Right ventricle myocardium inferior (tissue), 1 donor: ENCODE measurements around the gene RNF113B. TPM values are rescaled to one million over a fixed set of nuclear protein-coding genes. Genes with fewer than 3 reads are reported as not detected.

Source experiments
- ATAC-seq: fragments of 200-7000 bp; cut with Tn5 transposase; one replicate; pipeline ENCODE4 v1.9.1; 2020; ENCODE audit warnings: mild to moderate bottlenecking, moderate library complexity
- DNase-seq: peaks from one replicate; pipeline ENCODE4 v3.0.0; 2021; ENCODE audit errors: missing footprints
- intact Hi-C: fragments of 100-400 bp; cut with DNase I; formaldehyde crosslinking; loops from one replicate; pipeline ENCODE4 v1.11.0; 2022
- microRNA-seq: library from miRNA; unstranded; fragments of <30 nt; microRNA quantifications from one replicate; pipeline ENCODE4 v1.2.0, GENCODE V29; 2020
- total RNA-seq: library from RNA; stranded (reverse); fragmentation: NEBNext Ultra II Directional; extraction: Animal tissue kit (Norgen Biotek cat#: 25700); gene quantifications from one replicate; pipeline ENCODE4 v1.2.1, GENCODE V29; 2021
- donor health status: DM: no; HTN: yes; CAD: no; lungs with severe emphysema.

RNF113B gene
- total RNA-seq, 1 donor from 2014 or later: not detected

DNA sequence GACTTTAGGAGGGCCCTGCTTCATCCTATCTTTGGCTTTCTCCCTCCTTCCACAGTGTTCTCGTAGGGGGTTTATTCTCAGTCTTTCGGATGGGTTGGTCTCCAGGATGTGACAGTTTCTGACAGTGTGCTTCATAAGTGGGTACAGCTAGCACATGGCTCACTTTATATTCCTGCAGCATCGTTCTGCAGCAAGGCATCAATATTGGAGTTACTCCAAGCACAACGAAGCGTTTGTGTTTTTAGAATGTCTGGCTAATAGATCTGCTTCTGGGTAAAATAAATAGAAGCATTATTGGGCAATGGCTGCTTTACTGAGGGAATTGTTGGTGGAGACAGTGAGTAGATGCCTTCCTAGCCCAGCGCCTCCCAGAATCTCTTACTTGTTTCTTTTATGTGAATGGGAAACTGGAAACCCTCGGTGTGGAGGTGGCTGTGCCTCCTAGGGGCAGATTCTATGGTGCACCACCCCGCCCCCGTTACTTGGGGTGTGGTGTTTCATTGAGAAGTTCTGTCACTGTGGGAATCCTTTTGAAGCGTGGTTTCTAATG, 32.2 kb downstream of the RNF113B start:
- intact Hi-C loops: loop anchor here (10.0 kb wide), 1 partner anchor 260 kb away; no protein-coding TSS in a partner anchor

GRCh38 chr13:98144027-98144741, 32.9 kb downstream of the RNF113B start:
- intact Hi-C loops: loop anchor here (10.0 kb wide), 1 partner anchor 261 kb away; no protein-coding TSS in a partner anchor
- DNase-seq (no peak), ATAC-seq (no peak)

More for the DNA sequence above, 32.2 kb downstream of the RNF113B start:
- ATAC-seq: no peak
- no peak for DNase-seq

DNA sequence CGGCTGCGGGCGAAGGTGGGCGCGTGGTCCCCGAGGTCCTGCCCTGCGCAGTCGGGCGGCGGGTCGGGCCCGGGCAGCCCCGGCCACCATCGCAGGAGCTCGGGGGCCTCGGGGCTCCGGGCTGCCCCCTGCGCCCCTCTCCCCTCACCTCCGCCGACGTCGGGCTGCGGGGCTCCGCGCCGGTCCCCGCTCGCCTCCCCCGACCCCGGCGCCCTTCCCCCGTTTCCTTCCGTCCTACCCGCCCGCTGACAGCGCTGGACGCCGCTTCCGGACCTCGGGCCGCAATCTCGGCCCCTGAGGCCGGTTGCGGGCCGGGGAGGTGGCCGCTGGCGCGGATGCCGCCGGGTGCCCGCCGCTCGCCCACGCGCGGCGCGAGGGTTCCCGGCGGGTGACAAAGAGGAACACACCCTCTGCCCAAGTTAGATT, 33.5 kb downstream of the RNF113B start:
- intact Hi-C loops: loop anchor here (10.0 kb wide), 1 partner anchor 261 kb away; no protein-coding TSS in a partner anchor
- ATAC-seq (no peak), DNase-seq (no peak)

DNA sequence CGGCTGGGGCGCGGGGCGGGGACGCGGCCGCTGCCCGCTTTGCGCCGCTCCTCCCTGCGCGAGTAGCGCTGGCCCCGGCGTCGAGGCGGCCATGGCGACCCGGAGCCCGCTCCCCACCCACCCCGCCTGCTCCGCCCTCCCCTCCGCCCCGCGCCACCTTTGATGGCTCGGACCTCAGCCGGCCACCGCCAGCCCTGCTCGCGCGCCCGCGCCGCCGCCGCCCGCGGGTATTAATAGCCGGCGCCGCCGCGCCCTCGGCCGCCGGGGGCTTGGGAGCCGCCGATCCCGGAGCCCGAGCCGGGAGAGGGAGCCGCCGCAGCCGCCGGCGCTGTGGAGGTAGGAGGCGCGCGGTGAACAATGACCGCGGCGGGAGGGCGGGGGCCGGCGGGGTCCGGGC, 33.9 kb downstream of the RNF113B start:
- DNase-seq: no peak
- peak; percentile 51 for ATAC-seq
- intact Hi-C loops: loop anchor here (10.0 kb wide), 1 partner anchor 262 kb away; no protein-coding TSS in a partner anchor

DNA sequence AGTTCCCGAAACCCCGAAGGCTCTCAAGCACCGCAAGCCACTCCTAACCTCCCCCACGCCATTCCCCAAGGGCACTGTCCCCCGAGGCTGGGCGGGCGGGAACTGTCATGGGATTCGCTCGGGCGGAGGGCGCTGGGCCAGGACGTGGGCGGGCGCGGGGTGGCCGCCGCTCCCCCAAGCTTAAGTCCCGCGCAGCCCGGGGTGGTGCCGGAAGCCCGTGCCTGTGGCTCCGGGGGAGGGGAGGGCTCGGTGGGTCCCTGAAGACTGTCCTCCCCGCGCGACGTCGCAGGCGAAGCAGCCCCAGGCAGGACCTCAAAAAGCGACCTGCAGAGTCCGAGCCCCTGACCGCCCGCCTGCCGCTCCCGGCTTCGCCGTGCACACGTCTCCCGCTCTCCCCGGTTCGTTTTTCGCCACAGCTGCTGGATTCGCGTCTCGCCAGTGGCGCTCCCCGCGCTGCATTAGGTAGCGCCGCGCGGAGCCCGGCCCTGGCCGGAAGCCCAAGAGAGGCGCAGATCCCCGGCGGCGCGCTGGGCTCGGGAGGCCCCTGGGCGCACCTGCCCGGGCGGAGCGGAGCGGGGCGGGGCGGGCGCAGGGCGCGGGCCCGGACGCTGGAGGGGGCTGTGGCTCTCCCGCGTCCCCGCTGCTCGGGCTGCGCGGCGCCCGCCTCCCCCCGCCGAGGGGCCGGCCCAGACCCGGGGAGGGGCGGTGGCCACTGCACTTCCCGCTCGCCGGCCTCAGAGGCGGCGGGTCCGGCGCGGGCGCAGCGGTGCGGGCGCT, 34.5 kb downstream of the RNF113B start, which contains the start of gene FARP1:
Gene FARP1 (plus strand): TSS at position 715 of the 777 bp plus-strand sequence. CDS start 70,149 bp downstream, outside the sequence.
- intact Hi-C loops: loop anchor here (1.0 to 10.0 kb wide), 2 partner anchors 208 to 262 kb away; no protein-coding TSS in a partner anchor
- ATAC-seq: peak; percentile 97
- DNase-seq: peak; percentile 80

DNA sequence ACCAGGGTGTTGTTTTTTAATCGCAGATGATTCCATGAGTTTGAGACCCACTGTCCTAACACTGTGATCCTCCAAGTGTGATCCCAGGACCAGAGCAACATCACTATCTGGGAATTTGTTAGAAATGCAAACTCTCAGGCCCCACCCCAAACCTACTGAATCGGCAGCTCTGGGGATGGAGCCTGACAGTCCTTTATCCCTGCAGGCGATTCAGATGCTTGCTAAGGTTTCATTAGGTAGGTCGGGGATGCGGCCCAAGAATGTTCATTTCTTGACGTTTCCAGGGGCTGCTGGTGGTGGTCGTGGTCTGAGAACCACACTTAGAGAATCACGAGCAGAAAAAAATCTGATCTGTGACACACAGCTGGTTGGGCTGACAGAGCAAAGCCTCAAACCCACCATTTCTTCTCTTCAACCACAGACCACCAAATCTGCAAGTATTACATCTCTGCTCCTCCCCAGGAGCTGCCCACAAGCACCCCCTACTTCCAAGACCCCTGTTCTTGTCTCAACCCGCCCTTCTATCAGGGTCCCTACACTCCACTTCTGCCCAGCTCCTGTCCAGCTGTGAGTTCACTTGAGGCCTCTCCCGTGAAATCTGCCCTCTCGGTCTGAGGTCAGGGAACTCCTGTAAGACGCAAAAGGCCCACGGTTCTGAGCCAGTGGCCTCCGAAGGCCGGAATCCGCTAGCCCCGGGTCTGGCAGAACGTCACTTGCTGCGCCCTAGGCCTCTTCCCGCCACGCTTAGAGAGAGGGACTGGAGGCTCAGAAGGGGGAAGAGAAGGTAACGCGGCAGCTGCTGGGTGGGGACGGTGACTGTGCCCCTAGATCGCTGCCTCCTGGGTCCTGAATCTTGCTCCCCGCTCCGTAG, 35.3 kb downstream of the RNF113B start:
- peak; percentile 9 for ATAC-seq
- intact Hi-C loops: loop anchor here (1.0 to 10.0 kb wide), 2 partner anchors 209 to 263 kb away; no protein-coding TSS in a partner anchor

DNA sequence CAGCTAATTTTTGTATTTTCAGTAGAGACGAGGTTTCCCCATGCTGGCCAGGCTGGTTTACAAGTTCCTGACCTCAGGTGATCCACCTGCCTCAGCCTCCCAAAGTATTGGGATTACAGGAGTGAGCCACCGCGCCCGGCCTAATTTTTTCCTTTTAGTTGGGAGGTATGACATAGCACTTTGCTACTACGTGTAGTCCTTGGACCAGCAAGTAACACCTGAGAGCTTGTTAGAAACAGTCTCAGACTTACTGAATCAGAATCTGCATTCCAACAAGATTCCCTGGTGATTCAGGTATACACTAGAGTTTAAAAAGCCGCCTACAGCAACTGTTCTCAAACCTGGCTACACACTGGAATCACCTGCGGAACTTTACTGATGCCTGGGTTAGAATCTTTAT, 36.0 kb downstream of the RNF113B start:
- ATAC-seq (no peak), DNase-seq (no peak)
- intact Hi-C loops: loop anchor here (10.0 kb wide), 1 partner anchor 264 kb away; no protein-coding TSS in a partner anchor

More for the DNA sequence above, 35.3 kb downstream of the RNF113B start:
- DNase-seq: no peak

DNA sequence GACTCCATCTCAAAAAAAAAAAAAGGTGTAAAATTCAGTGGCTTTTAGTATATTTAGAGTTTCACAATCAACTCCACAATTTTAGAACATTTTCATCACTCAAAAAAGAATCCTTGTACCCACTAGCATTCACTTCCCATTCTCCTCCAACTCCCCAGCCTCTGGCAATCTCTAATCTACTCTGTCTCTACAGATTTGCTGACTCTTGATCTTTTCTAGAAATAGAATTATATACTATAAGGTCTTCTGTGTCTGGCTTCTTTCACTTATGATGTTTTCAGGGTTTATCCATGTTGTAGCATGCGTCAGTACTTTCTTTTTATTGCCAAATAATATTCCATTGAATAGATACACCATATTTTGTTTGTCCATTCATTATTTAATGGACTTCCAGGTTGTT, 42.2 kb downstream of the RNF113B start:
- ATAC-seq (no peak), DNase-seq (no peak)
- intact Hi-C loops: no loop called here

GRCh38 chr13:98133946-98134345, 43.1 kb downstream of the RNF113B start:
- intact Hi-C loops: no loop called here
- ATAC-seq (no peak), DNase-seq (no peak)

DNA sequence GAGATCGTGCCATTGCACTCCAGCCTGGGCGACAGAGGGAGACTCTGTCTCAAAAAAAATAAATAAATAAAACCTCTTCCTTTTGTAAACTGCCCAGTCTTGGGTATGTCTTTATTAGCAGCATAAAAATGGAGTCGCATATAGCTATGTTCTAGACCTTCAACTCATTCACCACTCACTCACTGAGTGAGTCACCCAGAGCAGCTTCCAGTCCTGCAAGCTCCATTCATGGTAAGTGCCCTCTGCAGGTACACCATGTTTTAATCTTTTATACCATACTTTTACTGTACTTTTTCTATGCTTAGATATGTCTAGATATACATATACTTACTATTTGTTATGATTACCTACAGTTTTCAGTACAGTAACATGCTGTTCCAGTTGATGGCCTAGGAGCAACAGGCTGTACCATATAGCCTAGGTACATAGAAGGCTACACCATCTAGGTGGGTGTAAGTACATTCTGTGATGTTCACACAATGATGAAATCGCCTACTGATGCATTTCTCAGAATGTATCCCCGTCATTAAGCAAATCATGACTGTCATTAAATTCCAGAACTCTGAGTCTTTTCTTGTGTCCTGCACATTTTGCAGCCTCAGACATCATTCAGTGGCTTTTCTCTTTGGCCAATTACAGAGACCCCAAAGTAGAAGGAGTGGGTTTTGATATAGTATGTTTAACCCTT, 47.9 kb downstream of the RNF113B start:
- intact Hi-C loops: no loop called here
- DNase-seq (no peak), ATAC-seq (no peak)

Small RNA genes within 50 kb of the gene (microRNA-seq; reads per million reads assigned to microRNA genes)
- not detected for gene MIR3170

Other genes starting within 250 kb of the RNF113B start
- gene IPO5, start 223.6 kb downstream of the RNF113B start, total RNA-seq: 94.0 TPM
- gene FARP1, start 34.2 kb downstream of the RNF113B start, total RNA-seq: 14.7 TPM